MCF 10A (cell line): ENCODE measurements around the gene MBD6. TPM values are rescaled to one million over a fixed set of nuclear protein-coding genes. Genes with fewer than 3 reads are reported as not detected.

ENCODE experiments used
- Bru-seq: library from RNA; stranded (reverse); fragments of 400-500 nt; gene quantifications from one replicate; lab custom pipeline; 2021; lab: Mats Ljungman, UMichigan
- BruChase-seq, 2 experiments: library from RNA; stranded (reverse); fragments of 400-500 nt; gene quantifications; one replicate each; lab custom pipeline; 2021; lab: Mats Ljungman, UMichigan
- BruUV-seq: library from RNA; stranded (reverse); fragments of 400-500 nt; replicated peaks from 2 replicates; lab custom pipeline; 2021; lab: Mats Ljungman, UMichigan
- CTCF ChIA-PET: fragments of 300-600 bp; sonication (Branson Sonifier 250); formaldehyde crosslinking; extraction: SDS; loops from one replicate; lab custom pipeline; 2021; ENCODE audit warnings: antibody characterized with exemption, inconsistent platforms; lab: Yijun Ruan, JAX
- POLR2A ChIA-PET: fragments of 300-600, 350-650 bp; sonication (Branson Sonifier 250); formaldehyde crosslinking; extraction: SDS; loops from one replicate; lab custom pipeline; 2020; ENCODE audit warnings: antibody characterized with exemption, inconsistent platforms; lab: Yijun Ruan, JAX
- DNase-seq: peaks from one replicate; pipeline ENCODE4 v3.0.0-alpha.2; 2018; ENCODE audit not compliant: unreplicated experiment
- H3K27ac Mint-ChIP-seq: one replicate; pipeline ENCODE4 v1.8.0; 2022; ENCODE audit warnings: mild to moderate bottlenecking, low read depth, mixed read lengths; ENCODE audit not compliant: unreplicated experiment
- H3K27me3 Mint-ChIP-seq: one replicate; pipeline ENCODE4 v1.8.0; 2022; ENCODE audit warnings: mixed read lengths; ENCODE audit not compliant: insufficient read depth, unreplicated experiment
- H3K36me3 Mint-ChIP-seq: one replicate; pipeline ENCODE4 v1.8.0; 2022; ENCODE audit warnings: mild to moderate bottlenecking, moderate library complexity, mixed read lengths; ENCODE audit not compliant: insufficient read depth, unreplicated experiment
- H3K4me1 Mint-ChIP-seq: one replicate; pipeline ENCODE4 v1.8.0; 2022; ENCODE audit warnings: mixed read lengths; ENCODE audit not compliant: insufficient read depth, unreplicated experiment
- H3K4me3 Mint-ChIP-seq: one replicate; pipeline ENCODE4 v1.8.0; 2022; ENCODE audit warnings: mild to moderate bottlenecking, moderate library complexity, mixed read lengths; ENCODE audit not compliant: unreplicated experiment
- H3K9me3 Mint-ChIP-seq: one replicate; pipeline ENCODE4 v1.8.0; 2022; ENCODE audit warnings: mixed read lengths; ENCODE audit not compliant: unreplicated experiment
- CTCF ChIP-seq: fragments of 200-600 bp; IDR thresholded peaks from one replicate; pipeline ENCODE4 v1.8.0; 2022; ENCODE audit warnings: antibody characterized with exemption, mild to moderate bottlenecking; ENCODE audit not compliant: unreplicated experiment
- intact Hi-C: fragments of 100-400 bp; cut with micrococcal nuclease; formaldehyde crosslinking; loops from 2 replicates; pipeline ENCODE4 v1.14.1; 2022
- long read RNA-seq: library from polyadenylated mRNA; stranded (forward); transcript quantifications from one replicate; pipeline ENCODE4 v2.0.0, GENCODE V29; 2022
- total RNA-seq: library from RNA; stranded (reverse); gene quantifications from 2 replicates; pipeline ENCODE4 v1.2.3, GENCODE V29; 2022

MBD6 gene
- total RNA-seq (96.5 and 111 TPM in 2 replicates), Bru-seq, nascent RNA (percentile 76 among the genes with signal in this experiment), BruChase-seq, experiment 1, labeled RNA remaining after a 6-hour chase (percentile 94 among the genes with signal in this experiment), BruChase-seq, experiment 2, labeled RNA remaining after a 2-hour chase (percentile 86 among the genes with signal in this experiment)
- long read RNA-seq, full-length matches to known transcripts, result 2 of 28 reads
- long read RNA-seq, partial matches to known transcripts, result 13 of 28 reads
- long read RNA-seq, other reads (novel, unspliced or antisense), result 13 of 28 reads

- POLR2A ChIA-PET, result interaction anchor here (1.1 to 3.0 kb wide), 7 partner anchors 12 to 245 kb away, joined by 3 to 34 read pairs (median 9); partner anchors contain the start of genes CYP27B1, DCTN2 and PIP4K2C
- H3K9me3 Mint-ChIP-seq, result no peaks in the 10 kb centered on the region
- peaks cover 73% of the 10 kb centered on the region for H3K36me3 Mint-ChIP-seq
- TF ChIP-seq CTCF, result no peak
- intact Hi-C loops, result loop anchor here (1.0 kb wide), 1 partner anchor 25 kb away; the partner anchor contains the start of gene DCTN2
- peaks cover 36% of the 10 kb centered on the region for H3K4me1 Mint-ChIP-seq
- CTCF ChIA-PET, result no interaction called here
- peak; percentile 93 for DNase-seq
- H3K27ac Mint-ChIP-seq, result peak within 1 kb of the TSS; percentile 98
- H3K4me3 Mint-ChIP-seq, result peak within 1 kb of the TSS; percentile 90
- no TSS peak for BruUV-seq
- H3K27me3 Mint-ChIP-seq, result no peaks in the 10 kb centered on the region
These were observed at the start of gene MBD6 for GRCh38 chr12:57522011-57522886. TSS of gene MBD6 (plus strand) at chr12:57522824. CDS start at chr12:57524304, 1,480 bp downstream.

- intact Hi-C loops, result no loop called here
- no peak for TF ChIP-seq CTCF
- H3K36me3 Mint-ChIP-seq, result no peaks in the 10 kb centered on the region
- H3K27me3 Mint-ChIP-seq, result peaks cover 86% of the 10 kb centered on the region
- CTCF ChIA-PET, result interaction anchor here (0.6 to 2.7 kb wide), 4 partner anchors 9 to 394 kb away, joined by 3 to 18 read pairs (median 4); no protein-coding TSS in a partner anchor
- peaks cover 5% of the 10 kb centered on the region for H3K4me1 Mint-ChIP-seq
- no peak for DNase-seq
- no peaks in the 10 kb centered on the region for H3K9me3 Mint-ChIP-seq
- POLR2A ChIA-PET, result no interaction called here
- no TSS peak for BruUV-seq
- H3K4me3 Mint-ChIP-seq, result no peak overlapping the region
- H3K27ac Mint-ChIP-seq, result no peak overlapping the region
These were observed 49.2 kb upstream of the MBD6 start for GRCh38 chr12:57473392-57473791.

- no peaks in the 10 kb centered on the region for H3K36me3 Mint-ChIP-seq
- H3K9me3 Mint-ChIP-seq, result no peaks in the 10 kb centered on the region
- H3K4me1 Mint-ChIP-seq, result peaks cover 7% of the 10 kb centered on the region
- BruUV-seq, result no TSS peak
- ChIA-PET POLR2A (no interaction called here), CTCF (interaction anchor here (0.5 to 2.7 kb wide), 7 partner anchors 9 to 1253 kb away, joined by 3 to 18 read pairs (median 3); no protein-coding TSS in a partner anchor)
- no peak overlapping the region for H3K4me3 Mint-ChIP-seq
- intact Hi-C loops, result no loop called here
- no peak for TF ChIP-seq CTCF
- H3K27me3 Mint-ChIP-seq, result peaks cover 86% of the 10 kb centered on the region
- no peak for DNase-seq
- no peak overlapping the region for H3K27ac Mint-ChIP-seq
These were observed 48.7 kb upstream of the MBD6 start for GRCh38 chr12:57473886-57474285.
